A549 (cell line): Measurements from ENCODE around the gene EPS15. TPM values are rescaled to one million over a fixed set of nuclear protein-coding genes. Genes with fewer than 3 reads are reported as not detected.

Experiments
- ATAC-seq, 2 experiments: fragments of 200-7000 bp in 1 of 2; fragments of >200 bp in 1 of 2; cut with Nextera tagmentation in 1 of 2; cut with Tn5 transposase in 1 of 2; 3 replicates each; pipeline versions ENCODE4 v1.8.0 to v1.9.1; 2018 to 2020; ENCODE audit warnings: mild to moderate bottlenecking in 1 of 2, moderate library complexity in 1 of 2
- CTCF ChIA-PET: fragments of 300-600 bp; sonication (Branson Sonifier 250); formaldehyde crosslinking; extraction: SDS; loops from one replicate; lab custom pipeline; 2021; ENCODE audit warnings: antibody characterized with exemption, inconsistent platforms; lab: Yijun Ruan, JAX
- POLR2A ChIA-PET: fragments of 350-600 bp; formaldehyde crosslinking; extraction: SDS; loops from one replicate; lab custom pipeline; 2021; ENCODE audit warnings: antibody characterized with exemption, inconsistent platforms; lab: Yijun Ruan, JAX
- DNase-seq, 2 experiments: peaks; one replicate each; pipeline versions ENCODE4 v3.0.0 to v3.0.0-alpha.2; 2011 to 2016; ENCODE audit warnings: low read depth in 1 of 2, low spot score in 1 of 2
- FAIRE-seq: peaks from 2 replicates; lab custom pipeline; 2011; peaks lifted over from hg19 to GRCh38; lab: Jason Lieb, UNC
- H3K27ac ChIP-seq, 2 experiments: fragments of >200 bp; sonication (Bioruptor Twin); formaldehyde crosslinking; 3 replicates each; pipeline ENCODE4 v1.5.1; 2016 to 2017
- H3K4me1 ChIP-seq: fragments of >200 bp; sonication (Bioruptor Twin); formaldehyde crosslinking; 3 replicates; pipeline ENCODE4 v1.6.1; 2016
- H3K4me2 ChIP-seq: fragments of >200 bp; sonication (Bioruptor Twin); formaldehyde crosslinking; 3 replicates; pipeline ENCODE4 v1.6.1; 2016
- H3K4me3 ChIP-seq: fragments of >200 bp; sonication (Bioruptor Twin); formaldehyde crosslinking; 3 replicates; pipeline ENCODE4 v1.5.1; 2016
- H3K9me3 ChIP-seq: fragments of >200 bp; sonication (Bioruptor Twin); formaldehyde crosslinking; 3 replicates; pipeline ENCODE4 v1.6.1; 2016
- BHLHE40 ChIP-seq: IDR thresholded peaks from 2 replicates; pipeline ENCODE4 v1.6.1; 2012; ENCODE audit warnings: low read depth, low read length, inconsistent platforms
- CTCF ChIP-seq: fragments of >200 bp; sonication (Bioruptor Twin); formaldehyde crosslinking; IDR thresholded peaks from 3 replicates; pipeline ENCODE4 v1.5.1; 2016
- E2F6 ChIP-seq: IDR thresholded peaks from 2 replicates; pipeline ENCODE4 v1.6.1; 2012; ENCODE audit warnings: low read depth, borderline replicate concordance
- EHMT2 ChIP-seq: fragments of 200-600 bp; sonication (generic); IDR thresholded peaks from 2 replicates; pipeline ENCODE4 v1.6.1; 2016; ENCODE audit warnings: antibody characterized with exemption, low read depth, mild to moderate bottlenecking, moderate library complexity
- ESRRA ChIP-seq: fragments of 150-350 bp; IDR thresholded peaks from 2 replicates; pipeline ENCODE4 v1.6.1; 2014; ENCODE audit warnings: mild to moderate bottlenecking, low read length, borderline replicate concordance
- FOSB ChIP-seq: fragments of 250-450 bp; sonication (Bioruptor Pico); IDR thresholded peaks from 2 replicates; pipeline ENCODE4 v1.5.0; 2020; ENCODE audit warnings: mild to moderate bottlenecking, moderate library complexity
- FOXS1 ChIP-seq: fragments of 250-450 bp; sonication (Bioruptor Pico); IDR thresholded peaks from 2 replicates; pipeline ENCODE4 v1.5.0; 2020; ENCODE audit warnings: mild to moderate bottlenecking, moderate library complexity
- HEYL ChIP-seq: fragments of 250-450 bp; sonication (Bioruptor Pico); IDR thresholded peaks from 2 replicates; pipeline ENCODE4 v1.8.0; 2021; ENCODE audit warnings: mild to moderate bottlenecking, moderate library complexity
- HMGXB4 ChIP-seq: fragments of 250-450 bp; sonication (Bioruptor Pico); IDR thresholded peaks from 2 replicates; pipeline ENCODE4 v1.5.0; 2021; ENCODE audit warnings: mild to moderate bottlenecking, moderate library complexity, borderline replicate concordance
- HOXA7 ChIP-seq: fragments of 250-450 bp; sonication (Bioruptor Pico); IDR thresholded peaks from 2 replicates; pipeline ENCODE4 v1.5.0; 2020; ENCODE audit warnings: mild to moderate bottlenecking, moderate library complexity
- HOXB13 ChIP-seq: fragments of 250-450 bp; sonication (Bioruptor Pico); IDR thresholded peaks from 2 replicates; pipeline ENCODE4 v1.5.0; 2020; ENCODE audit warnings: low read depth, mild to moderate bottlenecking, moderate library complexity
- HOXB5 ChIP-seq: fragments of 250-450 bp; sonication (Bioruptor Pico); IDR thresholded peaks from 2 replicates; pipeline ENCODE4 v1.5.0; 2020; ENCODE audit warnings: mild to moderate bottlenecking, moderate library complexity
- JUN ChIP-seq, 2 experiments: fragments of >200 bp; sonication (Bioruptor Twin); formaldehyde crosslinking; IDR thresholded peaks; 2 replicates in 1 of 2; 3 replicates in 1 of 2; pipeline ENCODE4 v1.6.1; 2016 to 2017
- JUNB ChIP-seq: fragments of >200 bp; sonication (Bioruptor Twin); formaldehyde crosslinking; IDR thresholded peaks from 2 replicates; pipeline ENCODE4 v1.6.1; 2016
- MAFK ChIP-seq: fragments of 450-650 bp; IDR thresholded peaks from 2 replicates; pipeline ENCODE4 v1.6.1; 2014; ENCODE audit not compliant: partially characterized antibody
- MYC ChIP-seq: IDR thresholded peaks from 2 replicates; pipeline ENCODE4 v1.6.1; 2012; ENCODE audit warnings: mild to moderate bottlenecking, inconsistent platforms, low read length, improper control_type of control experiment, borderline replicate concordance
- PBX3 ChIP-seq: IDR thresholded peaks from 2 replicates; pipeline ENCODE4 v1.6.1; 2012
- POLR2AphosphoS2 ChIP-seq: conservative IDR thresholded peaks from 2 replicates; pipeline ENCODE4 v1.6.1; 2012; ENCODE audit warnings: low read length, improper control_type of control experiment, inconsistent platforms
- RARB ChIP-seq: fragments of 250-450 bp; sonication (Bioruptor Pico); IDR thresholded peaks from 2 replicates; pipeline ENCODE4 v1.8.0; 2021; ENCODE audit warnings: mild to moderate bottlenecking, moderate library complexity
- RFX5 ChIP-seq: fragments of 450-650 bp; IDR thresholded peaks from 2 replicates; pipeline ENCODE4 v1.7.1; 2014; ENCODE audit warnings: antibody characterized with exemption, mild to moderate bottlenecking, moderate library complexity
- RNF2 ChIP-seq: fragments of 200-600 bp; sonication (generic); IDR thresholded peaks from 2 replicates; pipeline ENCODE4 v1.6.1; 2016; ENCODE audit warnings: low read depth, mild to moderate bottlenecking, antibody characterized with exemption, moderate library complexity, borderline replicate concordance
- TFCP2L1 ChIP-seq: fragments of 250-450 bp; sonication (Bioruptor Pico); IDR thresholded peaks from 2 replicates; pipeline ENCODE4 v1.5.0; 2021; ENCODE audit warnings: mild to moderate bottlenecking
- ZC3H11A ChIP-seq: fragments of 450-650 bp; IDR thresholded peaks from 2 replicates; pipeline ENCODE4 v1.6.1; 2014; ENCODE audit warnings: antibody characterized with exemption, mild to moderate bottlenecking
- ZSCAN20 ChIP-seq: fragments of 250-450 bp; sonication (Bioruptor Pico); IDR thresholded peaks from 2 replicates; pipeline ENCODE4 v1.8.0; 2022; ENCODE audit warnings: mild to moderate bottlenecking, moderate library complexity
- WGBS: methylation state at CpG from one replicate; pipeline ENCODE4 v1.1.6; 2017; ENCODE audit errors: missing lambda C conversion rate; 5-methylcytosine and 5-hydroxymethylcytosine counted together
- polyA plus RNA-seq, 4 experiments: library from polyadenylated mRNA; depleted of rRNA in 3 of 4; stranded (reverse); fragments of >200 nt; fragmentation: RNase III in 1 of 4; extraction: RNeasy Plus Mini Kit Qiagen cat#74134 plus additional on column Dnase treatment in 1 of 4; gene quantifications; 2 replicates in 3 of 4; 3 replicates in 1 of 4; pipeline ENCODE4 v1.2.3, GENCODE V29; 2011 to 2017

EPS15 gene
- polyA plus RNA-seq, 2 of the 4 experiments (the other 2 are of a cell fraction), result 10.9 to 35.4 TPM

- FAIRE-seq (no peak), ATAC-seq (no peak), DNase-seq (no peak)
- H3K4me2 ChIP-seq, result no peak overlapping the region
- POLR2A ChIA-PET, result no interaction called here
- no peak overlapping the region for H3K4me3 ChIP-seq
- TF ChIP-seq ESRRA (no peak), HEYL (CRISPR knock-in tag) (no peak), MAFK (no peak), E2F6 (no peak), MYC (no peak), FOXS1 (CRISPR knock-in tag) (no peak), JUN (IDR thresholded peaks at IDR 0.05) (no peak), TFCP2L1 (CRISPR knock-in tag) (no peak), HOXA7 (CRISPR knock-in tag) (no peak), ZC3H11A (no peak), POLR2AphosphoS2 (no peak), RNF2 (no peak), HOXB5 (CRISPR knock-in tag) (no peak)
- no peak overlapping the region for H3K27ac ChIP-seq
- WGBS, result 69% methylated on average over 4 of the region's 4 CpGs
- peaks cover 4% of the 10 kb centered on the region; the same call in 1 of the 3 replicates for H3K9me3 ChIP-seq
- H3K4me1 ChIP-seq, result no peaks in the 10 kb centered on the region
- CTCF ChIA-PET, result no interaction called here
Observed at GRCh38 chr1:51542158-51542953, 23.3 kb upstream of the EPS15 start.

- no peak for DNase-seq
- ChIA-PET CTCF (no interaction called here), POLR2A (no interaction called here)
- TF ChIP-seq CTCF (no peak), ZC3H11A (no peak), PBX3 (no peak), BHLHE40 (no peak), POLR2AphosphoS2 (no peak), JUN (IDR thresholded peaks at IDR 0.05) (no peak), ZSCAN20 (CRISPR knock-in tag) (no peak), RARB (CRISPR knock-in tag) (no peak), JUNB (no peak)
- no peak overlapping the region for H3K4me3 ChIP-seq
- FAIRE-seq, result no peak
- H3K4me2 ChIP-seq, result no peak overlapping the region
- H3K27ac ChIP-seq, result no peak overlapping the region
- H3K4me1 ChIP-seq, result no peaks in the 10 kb centered on the region
- H3K9me3 ChIP-seq, result peaks cover 5% of the 10 kb centered on the region; the same call in 1 of the 3 replicates
- 69% methylated on average over 2 of the region's 2 CpGs for WGBS
- ATAC-seq, result no peak
Observed at GRCh38 chr1:51541313-51542050, 22.4 kb upstream of the EPS15 start.

- DNase-seq, result no peak
- peaks cover 5% of the 10 kb centered on the region; the same call in 1 of the 3 replicates for H3K9me3 ChIP-seq
- ChIA-PET POLR2A (no interaction called here), CTCF (no interaction called here)
- H3K27ac ChIP-seq, result no peak overlapping the region
- H3K4me2 ChIP-seq, result no peak overlapping the region
- ATAC-seq, result no peak
- no peak for FAIRE-seq
- no peaks in the 10 kb centered on the region for H3K4me1 ChIP-seq
- H3K4me3 ChIP-seq, result no peak overlapping the region
- WGBS, result 93% methylated on average over 1 of the region's 1 CpG
- TF ChIP-seq E2F6 (no peak), RFX5 (no peak), HOXB13 (CRISPR knock-in tag) (no peak), EHMT2 (no peak), CTCF (no peak), FOSB (CRISPR knock-in tag) (no peak), HMGXB4 (CRISPR knock-in tag) (no peak), ESRRA (no peak)
Observed at GRCh38 chr1:51537568-51537967, 18.5 kb upstream of the EPS15 start.
